ENCODE measurements around the gene PDXK.

GRCh38 chr21:43748622-43749021, 29.7 kb downstream of the PDXK start:
- TF ChIP-seq EZH2phosphoT487 (IDR thresholded peaks at IDR 0.05; ENCODE audit: borderline replicate concordance, low read depth), result no peak
- TF ChIP-seq TAF1 (IDR thresholded peaks at IDR 0.05; ENCODE audit: borderline replicate concordance, low read depth, low read length), result no peak
- TF ChIP-seq CTCF (IDR thresholded peaks at IDR 0.05), result no peak
- TF ChIP-seq, protein P1, sequence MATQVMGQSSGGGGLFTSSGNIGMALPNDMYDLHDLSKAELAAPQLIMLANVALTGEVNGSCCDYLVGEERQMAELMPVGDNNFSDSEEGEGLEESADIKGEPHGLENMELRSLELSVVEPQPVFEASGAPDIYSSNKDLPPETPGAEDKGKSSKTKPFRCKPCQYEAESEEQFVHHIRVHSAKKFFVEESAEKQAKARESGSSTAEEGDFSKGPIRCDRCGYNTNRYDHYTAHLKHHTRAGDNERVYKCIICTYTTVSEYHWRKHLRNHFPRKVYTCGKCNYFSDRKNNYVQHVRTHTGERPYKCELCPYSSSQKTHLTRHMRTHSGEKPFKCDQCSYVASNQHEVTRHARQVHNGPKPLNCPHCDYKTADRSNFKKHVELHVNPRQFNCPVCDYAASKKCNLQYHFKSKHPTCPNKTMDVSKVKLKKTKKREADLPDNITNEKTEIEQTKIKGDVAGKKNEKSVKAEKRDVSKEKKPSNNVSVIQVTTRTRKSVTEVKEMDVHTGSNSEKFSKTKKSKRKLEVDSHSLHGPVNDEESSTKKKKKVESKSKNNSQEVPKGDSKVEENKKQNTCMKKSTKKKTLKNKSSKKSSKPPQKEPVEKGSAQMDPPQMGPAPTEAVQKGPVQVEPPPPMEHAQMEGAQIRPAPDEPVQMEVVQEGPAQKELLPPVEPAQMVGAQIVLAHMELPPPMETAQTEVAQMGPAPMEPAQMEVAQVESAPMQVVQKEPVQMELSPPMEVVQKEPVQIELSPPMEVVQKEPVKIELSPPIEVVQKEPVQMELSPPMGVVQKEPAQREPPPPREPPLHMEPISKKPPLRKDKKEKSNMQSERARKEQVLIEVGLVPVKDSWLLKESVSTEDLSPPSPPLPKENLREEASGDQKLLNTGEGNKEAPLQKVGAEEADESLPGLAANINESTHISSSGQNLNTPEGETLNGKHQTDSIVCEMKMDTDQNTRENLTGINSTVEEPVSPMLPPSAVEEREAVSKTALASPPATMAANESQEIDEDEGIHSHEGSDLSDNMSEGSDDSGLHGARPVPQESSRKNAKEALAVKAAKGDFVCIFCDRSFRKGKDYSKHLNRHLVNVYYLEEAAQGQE (IDR thresholded peaks at IDR 0.05; ENCODE audit: low read depth, low read length), result no peak
- no peak for TF ChIP-seq YY1 (IDR thresholded peaks at IDR 0.05; ENCODE audit: low read depth)
- TF ChIP-seq FOXM1 (IDR thresholded peaks at IDR 0.05; ENCODE audit: low read depth), result no peak
- no peak for TF ChIP-seq JUND (IDR thresholded peaks at IDR 0.05)
- TF ChIP-seq POLR2AphosphoS5 (IDR thresholded peaks at IDR 0.05; ENCODE audit: low read depth, low read length), result no peak
- TF ChIP-seq CHD2 (IDR thresholded peaks at IDR 0.05; ENCODE audit: low read length, partially characterized antibody), result no peak
- TF ChIP-seq, protein P2, sequence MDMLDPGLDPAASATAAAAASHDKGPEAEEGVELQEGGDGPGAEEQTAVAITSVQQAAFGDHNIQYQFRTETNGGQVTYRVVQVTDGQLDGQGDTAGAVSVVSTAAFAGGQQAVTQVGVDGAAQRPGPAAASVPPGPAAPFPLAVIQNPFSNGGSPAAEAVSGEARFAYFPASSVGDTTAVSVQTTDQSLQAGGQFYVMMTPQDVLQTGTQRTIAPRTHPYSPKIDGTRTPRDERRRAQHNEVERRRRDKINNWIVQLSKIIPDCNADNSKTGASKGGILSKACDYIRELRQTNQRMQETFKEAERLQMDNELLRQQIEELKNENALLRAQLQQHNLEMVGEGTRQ (IDR thresholded peaks at IDR 0.05; ENCODE audit: borderline replicate concordance, low read depth, low read length), result no peak
- no peak for TF ChIP-seq EP300 (IDR thresholded peaks at IDR 0.05; ENCODE audit: borderline replicate concordance in 1 of 2, low read depth in 1 of 2, low read length in 1 of 2)
- TF ChIP-seq RCOR1 (IDR thresholded peaks at IDR 0.05; ENCODE audit: low read length), result no peak

All from SK-N-SH (cell line).